HL-60 (cell line): Measurements from ENCODE around the gene CALML3.

ENCODE experiments used
- POLR2AphosphoS5 ChIP-seq: IDR thresholded peaks from 2 replicates; pipeline ENCODE4 v1.6.1; 2012; ENCODE audit warnings: low read depth
- TF ChIP-seq, protein P1 (sequence below): IDR thresholded peaks from one replicate; pipeline ENCODE4 v1.5.1; 2011; ENCODE audit warnings: low read length, control low read depth, inconsistent platforms; ENCODE audit not compliant: insufficient read depth
- TF ChIP-seq, protein P2 (sequence below): IDR thresholded peaks from 2 replicates; pipeline ENCODE4 v1.6.1; 2012; ENCODE audit warnings: low read depth; ENCODE audit not compliant: insufficient replicate concordance

DNA sequence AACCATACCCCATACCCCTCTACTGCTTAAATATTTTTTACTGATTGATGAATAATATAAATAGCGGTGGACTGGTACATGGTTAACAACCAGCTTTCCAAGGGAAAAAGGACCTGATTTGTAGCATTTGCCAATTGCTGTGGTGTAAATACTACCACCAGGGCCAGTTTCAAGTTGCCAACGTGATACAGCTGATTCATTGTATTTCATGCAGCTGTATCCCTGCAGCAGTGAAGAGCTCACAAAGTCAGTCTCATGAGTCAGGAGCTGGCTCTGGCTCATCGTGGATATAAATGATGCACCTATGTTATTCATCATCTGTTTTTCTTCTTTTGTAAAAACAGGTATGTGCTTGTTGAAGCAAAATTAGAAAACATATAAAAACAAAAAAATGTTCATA lies 40.6 kb upstream of the CALML3 start:
- TF ChIP-seq, protein P1, sequence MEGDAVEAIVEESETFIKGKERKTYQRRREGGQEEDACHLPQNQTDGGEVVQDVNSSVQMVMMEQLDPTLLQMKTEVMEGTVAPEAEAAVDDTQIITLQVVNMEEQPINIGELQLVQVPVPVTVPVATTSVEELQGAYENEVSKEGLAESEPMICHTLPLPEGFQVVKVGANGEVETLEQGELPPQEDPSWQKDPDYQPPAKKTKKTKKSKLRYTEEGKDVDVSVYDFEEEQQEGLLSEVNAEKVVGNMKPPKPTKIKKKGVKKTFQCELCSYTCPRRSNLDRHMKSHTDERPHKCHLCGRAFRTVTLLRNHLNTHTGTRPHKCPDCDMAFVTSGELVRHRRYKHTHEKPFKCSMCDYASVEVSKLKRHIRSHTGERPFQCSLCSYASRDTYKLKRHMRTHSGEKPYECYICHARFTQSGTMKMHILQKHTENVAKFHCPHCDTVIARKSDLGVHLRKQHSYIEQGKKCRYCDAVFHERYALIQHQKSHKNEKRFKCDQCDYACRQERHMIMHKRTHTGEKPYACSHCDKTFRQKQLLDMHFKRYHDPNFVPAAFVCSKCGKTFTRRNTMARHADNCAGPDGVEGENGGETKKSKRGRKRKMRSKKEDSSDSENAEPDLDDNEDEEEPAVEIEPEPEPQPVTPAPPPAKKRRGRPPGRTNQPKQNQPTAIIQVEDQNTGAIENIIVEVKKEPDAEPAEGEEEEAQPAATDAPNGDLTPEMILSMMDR = no peak
- TF ChIP-seq, protein P2, sequence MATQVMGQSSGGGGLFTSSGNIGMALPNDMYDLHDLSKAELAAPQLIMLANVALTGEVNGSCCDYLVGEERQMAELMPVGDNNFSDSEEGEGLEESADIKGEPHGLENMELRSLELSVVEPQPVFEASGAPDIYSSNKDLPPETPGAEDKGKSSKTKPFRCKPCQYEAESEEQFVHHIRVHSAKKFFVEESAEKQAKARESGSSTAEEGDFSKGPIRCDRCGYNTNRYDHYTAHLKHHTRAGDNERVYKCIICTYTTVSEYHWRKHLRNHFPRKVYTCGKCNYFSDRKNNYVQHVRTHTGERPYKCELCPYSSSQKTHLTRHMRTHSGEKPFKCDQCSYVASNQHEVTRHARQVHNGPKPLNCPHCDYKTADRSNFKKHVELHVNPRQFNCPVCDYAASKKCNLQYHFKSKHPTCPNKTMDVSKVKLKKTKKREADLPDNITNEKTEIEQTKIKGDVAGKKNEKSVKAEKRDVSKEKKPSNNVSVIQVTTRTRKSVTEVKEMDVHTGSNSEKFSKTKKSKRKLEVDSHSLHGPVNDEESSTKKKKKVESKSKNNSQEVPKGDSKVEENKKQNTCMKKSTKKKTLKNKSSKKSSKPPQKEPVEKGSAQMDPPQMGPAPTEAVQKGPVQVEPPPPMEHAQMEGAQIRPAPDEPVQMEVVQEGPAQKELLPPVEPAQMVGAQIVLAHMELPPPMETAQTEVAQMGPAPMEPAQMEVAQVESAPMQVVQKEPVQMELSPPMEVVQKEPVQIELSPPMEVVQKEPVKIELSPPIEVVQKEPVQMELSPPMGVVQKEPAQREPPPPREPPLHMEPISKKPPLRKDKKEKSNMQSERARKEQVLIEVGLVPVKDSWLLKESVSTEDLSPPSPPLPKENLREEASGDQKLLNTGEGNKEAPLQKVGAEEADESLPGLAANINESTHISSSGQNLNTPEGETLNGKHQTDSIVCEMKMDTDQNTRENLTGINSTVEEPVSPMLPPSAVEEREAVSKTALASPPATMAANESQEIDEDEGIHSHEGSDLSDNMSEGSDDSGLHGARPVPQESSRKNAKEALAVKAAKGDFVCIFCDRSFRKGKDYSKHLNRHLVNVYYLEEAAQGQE = no peak
- TF ChIP-seq POLR2AphosphoS5 = no peak
